ENCODE measurements around the gene ANKS3. TPM values are rescaled to one million over a fixed set of nuclear protein-coding genes. Genes with fewer than 3 reads are reported as not detected.

Gene ANKS3
- total and polyA plus RNA-seq, 8 donors, result 8.7 to 69.1 (median 12.6) TPM

DNA sequence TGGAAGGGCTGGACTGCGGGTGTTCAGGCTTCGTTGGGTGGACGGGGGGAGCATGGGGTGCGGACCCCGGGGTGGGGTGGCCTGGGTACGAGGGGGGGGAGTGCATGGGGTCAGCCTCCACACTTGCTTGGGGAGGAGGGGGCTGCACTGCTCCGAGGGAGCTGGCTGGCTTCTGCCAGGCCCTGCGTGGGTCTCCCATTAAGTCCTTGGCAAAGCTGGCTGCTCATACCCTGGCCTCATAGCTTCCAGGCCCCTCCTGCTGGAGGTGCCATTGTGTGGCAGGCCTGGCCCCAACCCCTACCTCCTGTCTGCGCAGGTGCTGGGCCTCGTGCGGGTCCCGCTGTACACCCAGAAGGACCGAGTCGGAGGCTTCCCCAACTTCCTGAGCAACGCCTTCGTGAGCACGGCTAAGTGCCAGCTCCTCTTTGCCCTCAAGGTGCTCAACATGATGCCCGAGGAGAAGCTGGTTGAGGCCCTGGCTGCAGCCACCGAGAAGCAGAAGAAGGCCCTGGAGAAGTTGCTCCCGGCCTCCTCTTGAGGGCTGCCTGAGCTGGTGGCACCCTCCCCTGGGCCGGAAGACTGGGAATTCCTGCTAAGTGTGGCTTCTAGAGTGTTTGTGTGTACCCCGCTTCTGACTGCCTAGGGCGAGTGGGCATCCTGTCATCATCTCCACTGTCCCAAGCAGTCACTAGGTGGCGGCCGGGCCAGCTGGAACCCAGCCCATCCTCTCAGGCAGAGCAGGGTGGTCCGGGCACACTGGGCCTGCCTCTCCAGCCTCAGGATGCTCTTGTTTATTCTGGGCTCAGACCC lies 39.2 kb downstream of the ANKS3 start:
- intact Hi-C loops (cut with DNase I), result no loop called here
- ATAC-seq, result no peak
- Histone ChIP-seq H3K36me3 (peaks cover 0 to 30% (median 3%) of the 10 kb centered on the region in 3 donors), H3K27me3 (no peaks in the 10 kb centered on the region), H3K9me3 (no peaks in the 10 kb centered on the region), H3K27ac (no peak overlapping the region), H3K4me3 (peak overlapping the region in 2 of 4 donors; percentile 88 to 99), H3K4me1 (peaks cover 0 to 7% (median 0%) of the 10 kb centered on the region in 3 donors)
- TF ChIP-seq, protein P1, sequence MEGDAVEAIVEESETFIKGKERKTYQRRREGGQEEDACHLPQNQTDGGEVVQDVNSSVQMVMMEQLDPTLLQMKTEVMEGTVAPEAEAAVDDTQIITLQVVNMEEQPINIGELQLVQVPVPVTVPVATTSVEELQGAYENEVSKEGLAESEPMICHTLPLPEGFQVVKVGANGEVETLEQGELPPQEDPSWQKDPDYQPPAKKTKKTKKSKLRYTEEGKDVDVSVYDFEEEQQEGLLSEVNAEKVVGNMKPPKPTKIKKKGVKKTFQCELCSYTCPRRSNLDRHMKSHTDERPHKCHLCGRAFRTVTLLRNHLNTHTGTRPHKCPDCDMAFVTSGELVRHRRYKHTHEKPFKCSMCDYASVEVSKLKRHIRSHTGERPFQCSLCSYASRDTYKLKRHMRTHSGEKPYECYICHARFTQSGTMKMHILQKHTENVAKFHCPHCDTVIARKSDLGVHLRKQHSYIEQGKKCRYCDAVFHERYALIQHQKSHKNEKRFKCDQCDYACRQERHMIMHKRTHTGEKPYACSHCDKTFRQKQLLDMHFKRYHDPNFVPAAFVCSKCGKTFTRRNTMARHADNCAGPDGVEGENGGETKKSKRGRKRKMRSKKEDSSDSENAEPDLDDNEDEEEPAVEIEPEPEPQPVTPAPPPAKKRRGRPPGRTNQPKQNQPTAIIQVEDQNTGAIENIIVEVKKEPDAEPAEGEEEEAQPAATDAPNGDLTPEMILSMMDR (IDR thresholded peaks at IDR 0.05), result no peak
- 57 to 66% methylated on average over 23 to 26 of the region's 26 CpGs for WGBS, 2 donors
- DNase-seq, result peak in 4 of 6 donors; percentile 30 to 82 (median 56)
- FAIRE-seq, result no peak

DNA sequence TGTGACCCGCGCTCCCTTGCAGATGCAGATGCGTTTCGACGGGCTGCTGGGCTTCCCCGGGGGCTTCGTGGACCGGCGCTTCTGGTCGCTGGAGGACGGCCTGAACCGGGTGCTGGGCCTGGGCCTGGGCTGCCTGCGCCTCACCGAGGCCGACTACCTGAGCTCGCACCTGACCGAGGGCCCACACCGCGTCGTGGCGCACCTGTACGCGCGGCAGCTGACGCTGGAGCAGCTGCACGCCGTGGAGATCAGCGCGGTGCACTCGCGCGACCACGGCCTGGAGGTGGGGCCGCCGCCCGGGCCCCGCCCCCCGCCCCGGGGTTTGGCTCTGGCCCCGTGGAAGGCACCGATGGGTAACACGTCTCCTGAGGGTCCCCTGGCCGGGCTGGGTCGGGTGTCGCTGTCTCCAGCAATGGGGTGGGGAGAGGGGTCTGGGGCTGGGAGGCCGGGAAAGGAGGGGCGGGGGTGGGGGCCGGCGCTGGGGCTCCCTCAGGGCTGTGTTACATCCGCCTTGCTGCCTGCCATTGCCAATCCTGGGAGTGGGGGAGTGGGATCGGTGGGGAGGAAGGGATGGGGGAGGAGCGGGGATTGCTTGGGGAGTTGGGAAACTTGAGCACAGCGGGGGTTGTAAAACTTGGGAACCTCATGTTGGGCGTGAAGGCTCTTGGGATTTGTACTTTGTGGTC lies 40.0 kb downstream of the ANKS3 start:
- WGBS, 2 donors, result 1 to 2% methylated on average over 30 to 54 of the region's 54 CpGs
- ATAC-seq (peak; percentile 24 to 52 (median 33)), DNase-seq (peak in 5 of 6 donors; percentile 51 to 89 (median 69)), FAIRE-seq (no peak)
- intact Hi-C loops (cut with DNase I), result no loop called here
- Histone ChIP-seq H3K4me1 (peaks cover 0 to 7% (median 0%) of the 10 kb centered on the region in 3 donors), H3K27me3 (no peaks in the 10 kb centered on the region), H3K36me3 (peaks cover 0 to 23% (median 3%) of the 10 kb centered on the region in 3 donors), H3K27ac (peak overlapping the region; percentile 64 to 94 (median 84)), H3K9me3 (no peaks in the 10 kb centered on the region), H3K4me3 (peak overlapping the region; percentile 88 to 99 (median 96))
- TF ChIP-seq, protein P1 (IDR thresholded peaks at IDR 0.05), result no peak

DNA sequence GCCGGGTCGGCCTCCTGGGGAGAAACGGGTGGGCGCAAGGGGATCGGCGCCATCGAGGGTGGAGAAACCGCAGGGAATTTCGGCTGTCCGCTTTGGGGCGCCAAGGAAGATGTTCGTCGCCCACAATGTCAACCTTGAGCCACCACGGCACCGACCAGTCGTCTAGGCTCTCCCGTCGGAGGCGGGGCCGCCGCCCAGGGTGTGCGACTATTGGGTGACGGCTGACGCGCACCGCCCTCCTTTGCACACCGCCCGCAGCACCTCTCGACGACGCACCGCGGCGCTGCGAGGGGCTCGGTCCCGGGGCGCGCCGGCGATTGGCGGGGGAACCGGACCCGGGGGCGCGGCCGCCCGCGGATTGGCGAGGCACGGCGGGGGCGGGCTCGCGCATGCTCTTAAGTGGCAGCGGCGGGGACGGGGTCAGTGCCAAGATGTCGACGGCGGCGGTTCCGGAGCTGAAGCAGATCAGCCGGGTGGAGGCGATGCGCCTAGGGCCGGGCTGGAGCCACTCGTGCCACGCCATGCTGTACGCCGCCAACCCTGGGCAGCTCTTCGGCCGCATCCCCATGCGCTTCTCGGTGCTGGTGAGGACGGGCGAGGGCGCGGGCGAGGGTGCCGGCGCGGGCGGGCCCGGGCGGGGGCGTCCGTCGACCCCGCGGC lies 40.6 kb downstream of the ANKS3 start, which contains the start of gene NUDT16L1:
Gene NUDT16L1 (plus strand): TSS at position 267 of the 660 bp plus-strand sequence. CDS start 165 bp downstream, at position 432.
- peak; percentile 91 to 94 (median 92) for ATAC-seq
- TF ChIP-seq, protein P1 (IDR thresholded peaks at IDR 0.05), result no peak
- intact Hi-C loops (cut with DNase I), result no loop called here
- peak; percentile 95 to 99 (median 97) for DNase-seq
- H3K9me3 ChIP-seq, result no peaks in the 10 kb centered on the region
- peak within 1 kb of the TSS; percentile 88 to 99 (median 96) for H3K4me3 ChIP-seq
- peaks cover 0 to 16% (median 0%) of the 10 kb centered on the region in 3 donors for H3K36me3 ChIP-seq
- H3K4me1 ChIP-seq, result peaks cover 0 to 7% (median 0%) of the 10 kb centered on the region in 3 donors
- FAIRE-seq, result no peak
- H3K27me3 ChIP-seq, result no peaks in the 10 kb centered on the region
- peak within 1 kb of the TSS; percentile 64 to 94 (median 84) for H3K27ac ChIP-seq
- 0% methylated on average over 60 to 91 of the region's 91 CpGs for WGBS, 2 donors

DNA sequence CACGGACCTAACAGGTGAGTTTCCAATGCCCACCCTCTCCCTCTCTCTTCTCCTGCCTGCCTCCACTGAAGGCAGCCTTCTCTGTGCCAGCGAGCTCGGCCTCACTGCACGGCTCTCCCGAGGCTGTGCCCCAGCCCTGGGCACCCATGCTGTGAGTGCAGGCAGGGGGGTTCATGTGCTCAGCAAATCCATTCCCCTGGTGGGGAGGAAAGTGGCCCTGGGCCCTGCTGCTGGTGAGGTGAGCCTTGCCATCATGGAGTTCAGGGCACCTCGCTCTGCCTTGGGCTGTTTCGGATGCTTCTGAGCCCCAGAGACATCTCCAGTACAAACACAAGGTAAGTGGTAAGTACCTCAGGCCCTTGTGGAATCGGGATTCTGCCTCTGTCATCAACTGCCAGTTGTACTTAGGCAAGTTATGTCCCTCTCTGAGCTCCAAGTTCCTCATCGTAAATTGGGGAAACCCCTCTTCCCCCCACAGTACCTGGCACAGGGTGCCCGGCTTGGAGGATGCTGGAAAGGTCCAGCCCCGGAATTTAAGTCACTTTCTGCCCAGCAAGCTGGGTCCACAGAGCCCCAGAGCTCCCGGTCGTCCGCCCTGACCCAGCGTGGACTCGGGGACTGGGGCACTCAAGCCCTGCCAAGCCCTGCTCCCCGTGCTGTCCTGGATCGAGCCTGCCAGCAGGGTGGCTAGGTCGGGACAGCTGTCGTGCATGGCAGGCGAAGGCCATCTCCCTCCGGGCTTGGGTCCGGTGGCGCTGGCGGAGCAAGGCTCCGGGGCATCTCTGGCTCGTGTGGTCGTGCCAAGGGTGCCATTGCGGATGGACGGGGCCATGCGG lies 41.4 kb downstream of the ANKS3 start:
- FAIRE-seq, result no peak
- peak overlapping the region; percentile 27 to 99 (median 92) for H3K4me3 ChIP-seq

More for the DNA sequence above, 41.4 kb downstream of the ANKS3 start:
- Histone ChIP-seq H3K27me3 (no peaks in the 10 kb centered on the region), H3K9me3 (no peaks in the 10 kb centered on the region), H3K36me3 (peaks cover 0 to 9% (median 4%) of the 10 kb centered on the region in 3 donors), H3K27ac (peak overlapping the region; percentile 47 to 60 (median 51)), H3K4me1 (peaks cover 0 to 7% (median 0%) of the 10 kb centered on the region in 3 donors)
- ATAC-seq (peak; percentile 3 to 22 (median 14)), DNase-seq (peak in 3 of 6 donors; percentile 53 to 70 (median 63))
- TF ChIP-seq, protein P1 (IDR thresholded peaks at IDR 0.05), result no peak
- intact Hi-C loops (cut with DNase I), result no loop called here
- WGBS, 2 donors, result 20% methylated on average over 29 to 31 of the region's 31 CpGs
